Neural cell (in vitro differentiated cells): ENCODE results near the gene QSER1. TPM values are rescaled to one million over a fixed set of nuclear protein-coding genes. Genes with fewer than 3 reads are reported as not detected.

ENCODE experiments used
- H2AFZ ChIP-seq: fragments of 200-600, 300-800 bp; sonication (generic), shearing (Covaris generic); 2 replicates; pipeline ENCODE4 v1.6.0; 2014; ENCODE audit warnings: low read depth, mild to moderate bottlenecking, antibody characterized with exemption, low read length, moderate library complexity
- H3F3A ChIP-seq: fragments of 200-600 bp; shearing (Covaris generic); 2 replicates; pipeline ENCODE4 v1.6.1; 2016; ENCODE audit warnings: mild to moderate bottlenecking, moderate library complexity, mixed read lengths, antibody characterized with exemption, low read length; ENCODE audit not compliant: insufficient read depth, poor library complexity, severe bottlenecking
- H3K27ac ChIP-seq: fragments of 200-600, 300-800 bp; sonication (generic), shearing (Covaris generic); 2 replicates; pipeline ENCODE4 v1.5.1; 2014; ENCODE audit warnings: mild to moderate bottlenecking, low read length, moderate library complexity
- H3K27me3 ChIP-seq: fragments of 300-800, 200-600 bp; sonication (generic), shearing (Covaris generic); 2 replicates; pipeline ENCODE4 v1.6.0; 2014; ENCODE audit warnings: mild to moderate bottlenecking, low read depth, low read length, moderate library complexity; ENCODE audit not compliant: insufficient read depth
- H3K36me3 ChIP-seq: fragments of 300-800, 200-600 bp; sonication (generic), shearing (Covaris generic); 2 replicates; pipeline ENCODE4 v1.5.1; 2014; ENCODE audit warnings: mild to moderate bottlenecking, antibody characterized with exemption, low read length, moderate library complexity; ENCODE audit not compliant: insufficient read depth
- H3K4me2 ChIP-seq: fragments of 300-800, 200-600 bp; sonication (generic), shearing (Covaris generic); 2 replicates; pipeline ENCODE4 v1.6.0; 2014; ENCODE audit warnings: mild to moderate bottlenecking, low read length
- H3K4me3 ChIP-seq: fragments of 300-800, 200-600 bp; sonication (generic), shearing (Covaris generic); 2 replicates; pipeline ENCODE4 v1.5.1; 2014; ENCODE audit warnings: mild to moderate bottlenecking, low read length, moderate library complexity
- H3K79me2 ChIP-seq: fragments of 200-600 bp; shearing (Covaris generic); replicated peaks from 2 replicates; pipeline ENCODE4 v1.6.0; 2014; ENCODE audit warnings: mild to moderate bottlenecking, low read length, moderate library complexity; ENCODE audit not compliant: insufficient read depth
- H3K9ac ChIP-seq: fragments of 300-800, 200-600 bp; sonication (generic), shearing (Covaris generic); 2 replicates; pipeline ENCODE4 v1.6.1; 2016; ENCODE audit warnings: mild to moderate bottlenecking, low read length, mixed read lengths
- H3K9me2 ChIP-seq: fragments of 200-600 bp; shearing (Covaris generic); 2 replicates; pipeline ENCODE4 v1.6.1; 2016; ENCODE audit warnings: mild to moderate bottlenecking, low read length, mixed read lengths; ENCODE audit not compliant: insufficient read depth
- H3K9me3 ChIP-seq: fragments of 200-600, 300-800 bp; sonication (generic), shearing (Covaris generic); 2 replicates; pipeline ENCODE4 v1.6.1; 2016; ENCODE audit warnings: mild to moderate bottlenecking, mixed run types, low read length, moderate library complexity, mixed read lengths
- H4K20me1 ChIP-seq: fragments of 200-600 bp; shearing (Covaris generic); 2 replicates; pipeline ENCODE4 v1.6.1; 2016; ENCODE audit warnings: mild to moderate bottlenecking, mixed run types; ENCODE audit not compliant: insufficient read depth
- CTCF ChIP-seq: fragments of 450-650 bp; IDR thresholded peaks from 2 replicates; pipeline ENCODE4 v1.5.1; 2014; ENCODE audit warnings: antibody characterized with exemption, mild to moderate bottlenecking, moderate library complexity; ENCODE audit not compliant: poor library complexity, severe bottlenecking
- EP300 ChIP-seq: fragments of 450-650 bp; conservative IDR thresholded peaks from 2 replicates; pipeline ENCODE4 v1.6.1; 2014; ENCODE audit warnings: antibody characterized with exemption, mild to moderate bottlenecking, moderate library complexity; ENCODE audit not compliant: poor library complexity, severe bottlenecking
- EZH2 ChIP-seq: fragments of 200-600, 300-800 bp; shearing (Covaris generic), sonication (generic); IDR thresholded peaks from 2 replicates; pipeline ENCODE4 v1.6.1; 2014; ENCODE audit warnings: antibody characterized with exemption, low read length, borderline replicate concordance, mild to moderate bottlenecking; ENCODE audit not compliant: insufficient read depth, poor library complexity, severe bottlenecking
- MXI1 ChIP-seq: fragments of 450-650 bp; conservative IDR thresholded peaks from 2 replicates; pipeline ENCODE4 v1.6.1; 2014; ENCODE audit warnings: antibody characterized with exemption, mild to moderate bottlenecking; ENCODE audit not compliant: poor library complexity, severe bottlenecking
- POLR2AphosphoS5 ChIP-seq: IDR thresholded peaks from 2 replicates; pipeline ENCODE4 v1.6.1; 2012
- RAD21 ChIP-seq: fragments of 450-650 bp; conservative IDR thresholded peaks from 2 replicates; pipeline ENCODE4 v1.6.1; 2014; ENCODE audit warnings: antibody characterized with exemption, mild to moderate bottlenecking, moderate library complexity
- REST ChIP-seq: IDR thresholded peaks from 2 replicates; pipeline ENCODE4 v1.6.1; 2012; ENCODE audit warnings: borderline replicate concordance
- SMC3 ChIP-seq: fragments of 450-650 bp; conservative IDR thresholded peaks from 2 replicates; pipeline ENCODE4 v1.6.1; 2014; ENCODE audit warnings: antibody characterized with exemption, mild to moderate bottlenecking, moderate library complexity; ENCODE audit not compliant: poor library complexity
- TAF1 ChIP-seq: IDR thresholded peaks from 2 replicates; pipeline ENCODE4 v1.6.1; 2012; ENCODE audit warnings: low read depth
- polyA plus RNA-seq: library from polyadenylated mRNA; depleted of rRNA; stranded (reverse); fragments of >200 nt; gene quantifications from 2 replicates; pipeline ENCODE4 v1.2.3, GENCODE V29; 2014

QSER1 gene
- polyA plus RNA-seq, 1 donor from 2014 or later, result 18.1 TPM

DNA sequence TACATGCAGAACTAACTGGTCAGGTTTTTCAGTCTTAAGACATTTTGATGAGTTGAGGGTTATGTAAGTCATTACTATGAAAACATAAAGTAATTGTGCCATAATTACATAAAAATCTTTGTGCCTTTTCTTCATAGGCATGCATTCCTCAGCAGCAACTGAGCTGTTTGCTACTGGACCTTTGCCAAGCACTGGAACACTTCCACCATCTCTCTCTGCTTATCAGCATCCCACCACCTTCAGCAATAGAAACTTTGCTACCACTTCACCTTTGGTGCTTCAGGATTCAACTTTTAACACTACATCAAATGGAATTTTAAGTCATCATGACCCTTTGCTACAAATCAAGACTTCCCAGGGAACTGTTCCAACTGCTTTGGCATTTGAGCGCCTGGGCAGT lies 39.0 kb downstream of the QSER1 start:
- Histone ChIP-seq H3K9me2 (no peaks in the 10 kb centered on the region), H3K79me2 (peaks cover 8% of the 10 kb centered on the region), H3K9me3 (no peaks in the 10 kb centered on the region), H3K4me3 (no peak overlapping the region), H3K27ac (no peak overlapping the region), H3K27me3 (no peaks in the 10 kb centered on the region), H3K36me3 (peaks cover 25% of the 10 kb centered on the region), H2AFZ (no peak overlapping the region), H3K4me2 (no peak overlapping the region), H4K20me1 (no peaks in the 10 kb centered on the region), H3K9ac (no peak overlapping the region), H3F3A (no peaks in the 10 kb centered on the region)
- TF ChIP-seq CTCF (no peak), EZH2 (no peak), EP300 (no peak), RAD21 (no peak), MXI1 (no peak), POLR2AphosphoS5 (no peak)

- no peaks in the 10 kb centered on the region for H3K9me3 ChIP-seq
- H3K27ac ChIP-seq, result no peak overlapping the region
- H3K4me3 ChIP-seq, result no peak overlapping the region
- H3K27me3 ChIP-seq, result no peaks in the 10 kb centered on the region
- no peaks in the 10 kb centered on the region for H4K20me1 ChIP-seq
- no peak overlapping the region for H2AFZ ChIP-seq
- no peaks in the 10 kb centered on the region for H3K9me2 ChIP-seq
- peaks cover 31% of the 10 kb centered on the region for H3K36me3 ChIP-seq
- peaks cover 5% of the 10 kb centered on the region for H3K79me2 ChIP-seq
- no peaks in the 10 kb centered on the region for H3F3A ChIP-seq
- no peak overlapping the region for H3K9ac ChIP-seq
- TF ChIP-seq SMC3 (no peak), RAD21 (no peak), CTCF (no peak), EP300 (no peak), EZH2 (no peak), REST (no peak), TAF1 (no peak), POLR2AphosphoS5 (no peak), MXI1 (no peak)
- H3K4me2 ChIP-seq, result no peak overlapping the region
These were observed 39.6 kb downstream of the QSER1 start for GRCh38 chr11:32932196-32932595.
